SK-N-SH (cell line): ENCODE measurements around the gene ENTR1. TPM values are rescaled to one million over a fixed set of nuclear protein-coding genes. Genes with fewer than 3 reads are reported as not detected.
A peak's percentile ranks its signal among the peaks of the same experiment; 100 is the strongest.

ENCODE experiments used
- CTCF ChIA-PET: fragments of 300-600, 350-600 bp; formaldehyde crosslinking; extraction: SDS; loops from one replicate; lab custom pipeline; 2021; lab: Yijun Ruan, JAX
- POLR2A ChIA-PET: fragments of 350-600 bp; sonication (Branson Sonifier 250); formaldehyde crosslinking; extraction: SDS; loops from one replicate; lab custom pipeline; 2020; ENCODE audit warnings: antibody characterized with exemption, inconsistent platforms; lab: Yijun Ruan, JAX
- DNase-seq: peaks from one replicate; pipeline ENCODE4 v3.0.0; 2012
- H2AFZ ChIP-seq: fragments of 200-600 bp; sonication (generic); 2 replicates; pipeline ENCODE4 v1.8.1; 2016; ENCODE audit warnings: antibody characterized with exemption, mild to moderate bottlenecking, low read depth
- H3F3A ChIP-seq: fragments of 200-600 bp; sonication (generic); replicated peaks from 2 replicates; pipeline ENCODE3; 2016; ENCODE audit warnings: antibody characterized with exemption, mild to moderate bottlenecking; ENCODE audit not compliant: insufficient read depth
- H3K27ac ChIP-seq, 2 experiments: fragments of 200-500 bp in 1 of 2; fragments of 200-600 bp in 1 of 2; sonication (Bioruptor generic) in 1 of 2; sonication (generic), shearing (Covaris generic) in 1 of 2; 2 replicates each; pipeline versions ENCODE4 v1.5.1 to v1.6.1; 2014 to 2016; ENCODE audit warnings: low read depth in 2 of 2, inconsistent platforms in 1 of 2, low read length in 1 of 2, mild to moderate bottlenecking in 1 of 2, mixed read lengths in 1 of 2
- H3K27me3 ChIP-seq: fragments of 200-600 bp; sonication (generic), shearing (Covaris generic); 2 replicates; pipeline ENCODE4 v1.6.1; 2016; ENCODE audit warnings: mixed run types; ENCODE audit not compliant: insufficient read depth
- H3K36me3 ChIP-seq, 2 experiments: fragments of 200-500 bp in 1 of 2; fragments of 200-600 bp in 1 of 2; sonication (Bioruptor generic) in 1 of 2; sonication (generic) in 1 of 2; replicated peaks in 1 of 2; 2 replicates each; pipeline versions ENCODE3 to v1.5.1; 2014 to 2016; ENCODE audit warnings: low read length in 1 of 2, mild to moderate bottlenecking in 1 of 2; ENCODE audit not compliant: insufficient read depth in 2 of 2, control insufficient read depth in 1 of 2
- H3K4me1 ChIP-seq, 2 experiments: fragments of 200-500 bp in 1 of 2; fragments of 200-600 bp in 1 of 2; sonication (Bioruptor generic) in 1 of 2; sonication (generic), shearing (Covaris generic) in 1 of 2; 2 replicates each; pipeline versions ENCODE4 v1.5.1 to v1.6.1; 2014 to 2016; ENCODE audit warnings: low read depth in 1 of 2, low read length in 1 of 2, mixed run types in 1 of 2; ENCODE audit not compliant: insufficient read depth in 2 of 2, control insufficient read depth in 1 of 2
- H3K4me2 ChIP-seq: fragments of 200-600 bp; sonication (generic), shearing (Covaris generic); 2 replicates; pipeline ENCODE4 v1.6.1; 2017; ENCODE audit warnings: mixed run types
- H3K4me3 ChIP-seq, 2 experiments: fragments of 200-500 bp in 1 of 2; fragments of 200-600 bp in 1 of 2; sonication (Bioruptor generic) in 1 of 2; sonication (generic), shearing (Covaris generic) in 1 of 2; 2 replicates each; pipeline versions ENCODE4 v1.5.1 to v1.8.1; 2014 to 2016; ENCODE audit warnings: low read depth in 2 of 2, inconsistent platforms in 1 of 2, low read length in 1 of 2, mild to moderate bottlenecking in 1 of 2, mixed read lengths in 1 of 2, moderate library complexity in 1 of 2
- H3K79me2 ChIP-seq: fragments of 200-600 bp; sonication (generic); 2 replicates; pipeline ENCODE4 v1.8.1; 2017; ENCODE audit warnings: mild to moderate bottlenecking; ENCODE audit not compliant: insufficient read depth
- H3K9ac ChIP-seq: fragments of 200-600 bp; sonication (generic); 2 replicates; pipeline ENCODE4 v1.6.1; 2017; ENCODE audit warnings: mixed run types
- H3K9me2 ChIP-seq: fragments of 200-600 bp; sonication (generic); 2 replicates; pipeline ENCODE4 v1.6.1; 2017; ENCODE audit warnings: mixed run types
- H3K9me3 ChIP-seq: fragments of 200-600 bp; sonication (generic); 2 replicates; pipeline ENCODE4 v1.6.1; 2017; ENCODE audit warnings: mixed run types, mild to moderate bottlenecking, moderate library complexity
- H4K20me1 ChIP-seq: fragments of 200-600 bp; sonication (generic); 2 replicates; pipeline ENCODE4 v1.6.1; 2017; ENCODE audit warnings: mild to moderate bottlenecking, mixed run types; ENCODE audit not compliant: insufficient read depth
- CTCF ChIP-seq: fragments of 200-600 bp; sonication (generic); IDR thresholded peaks from 2 replicates; pipeline ENCODE4 v1.6.1; 2017; ENCODE audit warnings: antibody characterized with exemption, mild to moderate bottlenecking, moderate library complexity
- RFX5 ChIP-seq: IDR thresholded peaks from 2 replicates; pipeline ENCODE4 v1.6.1; 2012; ENCODE audit warnings: mild to moderate bottlenecking, improper control_type of control experiment, low read length
- SIN3A ChIP-seq: IDR thresholded peaks from 2 replicates; pipeline ENCODE4 v1.6.1; 2012; ENCODE audit warnings: low read depth, mild to moderate bottlenecking, low read length, moderate library complexity, borderline replicate concordance
- USF1 ChIP-seq: IDR thresholded peaks from 2 replicates; pipeline ENCODE4 v1.4.0; 2012; ENCODE audit warnings: low read depth, borderline replicate concordance
- WGBS: methylation state at CpG from one replicate; pipeline ENCODE4 v1.1.6; 2017; ENCODE audit warnings: low lambda C conversion rate; 5-methylcytosine and 5-hydroxymethylcytosine counted together
- polyA plus RNA-seq, 3 experiments: library from polyadenylated mRNA; depleted of rRNA; stranded (reverse); fragments of >200 nt; gene quantifications; 2 replicates each; pipeline ENCODE4 v1.2.3, GENCODE V29; 2012
- TF ChIP-seq, protein P1 (sequence below): fragments of 150-350 bp; IDR thresholded peaks from 2 replicates; pipeline ENCODE4 v1.6.1; 2017; ENCODE audit warnings: antibody characterized with exemption, low read length, low read depth, borderline replicate concordance

The ENTR1 gene
- polyA plus RNA-seq, 1 of the 3 experiments (the other 2 are of a cell fraction) = 71.3 TPM

- TF ChIP-seq SIN3A (no peak), USF1 (no peak), CTCF (peak; percentile 15; the same call in 1 of the 2 replicates)
- no peaks in the 10 kb centered on the region for H3K4me1 ChIP-seq
- H3K9ac ChIP-seq = no peak overlapping the region
- H3K9me3 ChIP-seq = no peaks in the 10 kb centered on the region
- peaks cover under 1% of the 10 kb centered on the region for H3F3A ChIP-seq
- ChIA-PET CTCF (interaction anchor here (3.5 kb wide), 1 partner anchor 11 kb away, joined by 14 read pairs; the partner anchor contains the start of gene INPP5E), POLR2A (no interaction called here)
- H3K4me2 ChIP-seq = no peak overlapping the region
- no peak overlapping the region for H3K27ac ChIP-seq
- no peak for DNase-seq
- no peak overlapping the region for H2AFZ ChIP-seq
- H3K9me2 ChIP-seq = no peaks in the 10 kb centered on the region
- H4K20me1 ChIP-seq = no peaks in the 10 kb centered on the region
- no peaks in the 10 kb centered on the region for H3K79me2 ChIP-seq
- H3K27me3 ChIP-seq = no peaks in the 10 kb centered on the region
- no peak overlapping the region for H3K4me3 ChIP-seq
- peaks cover 56 to 82% of the 10 kb centered on the region in 2 experiments for H3K36me3 ChIP-seq
- WGBS = 96% methylated on average over 26 of the region's 26 CpGs
Measured at GRCh38 chr9:136451221-136451877, 40.9 kb upstream of the ENTR1 start.

DNA sequence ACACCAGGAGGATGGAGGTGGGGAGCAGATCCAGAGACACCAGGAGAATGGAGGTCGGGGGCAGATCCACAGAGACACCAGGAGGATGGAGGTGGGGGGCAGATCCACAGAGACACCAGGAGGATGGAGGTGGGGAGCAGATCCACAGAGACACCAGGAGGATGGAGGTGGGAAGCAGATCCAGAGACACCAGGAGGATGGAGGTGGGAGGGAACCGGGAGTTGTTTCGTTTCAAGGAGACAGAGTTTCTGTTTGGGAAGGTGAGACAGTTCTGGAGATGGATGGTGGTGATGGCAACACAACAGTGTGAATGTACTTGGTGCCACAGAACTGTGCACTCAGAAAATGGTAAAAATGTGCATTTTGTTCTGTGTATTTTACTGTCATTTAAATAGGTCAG, 38.2 kb upstream of the ENTR1 start:
- no peak for TF ChIP-seq RFX5
- TF ChIP-seq, protein P1, sequence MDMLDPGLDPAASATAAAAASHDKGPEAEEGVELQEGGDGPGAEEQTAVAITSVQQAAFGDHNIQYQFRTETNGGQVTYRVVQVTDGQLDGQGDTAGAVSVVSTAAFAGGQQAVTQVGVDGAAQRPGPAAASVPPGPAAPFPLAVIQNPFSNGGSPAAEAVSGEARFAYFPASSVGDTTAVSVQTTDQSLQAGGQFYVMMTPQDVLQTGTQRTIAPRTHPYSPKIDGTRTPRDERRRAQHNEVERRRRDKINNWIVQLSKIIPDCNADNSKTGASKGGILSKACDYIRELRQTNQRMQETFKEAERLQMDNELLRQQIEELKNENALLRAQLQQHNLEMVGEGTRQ = no peak
- TF ChIP-seq, all 33 proteins: peak for 0
- Histone ChIP-seq H3F3A (peaks cover 3% of the 10 kb centered on the region), H3K4me1 (no peaks in the 10 kb centered on the region), H2AFZ (no peak overlapping the region), H3K27ac (no peak overlapping the region), H3K27me3 (no peaks in the 10 kb centered on the region), H3K9ac (no peak overlapping the region), H3K4me2 (no peak overlapping the region), H3K9me2 (no peaks in the 10 kb centered on the region), H3K9me3 (no peaks in the 10 kb centered on the region), H3K4me3 (no peak overlapping the region), H3K79me2 (no peaks in the 10 kb centered on the region; the same call in 1 of the 2 replicates), H3K36me3 (peaks cover 59 to 76% of the 10 kb centered on the region in 2 experiments), H4K20me1 (no peaks in the 10 kb centered on the region)
- CTCF ChIA-PET = no interaction called here
- POLR2A ChIA-PET = no interaction called here
- WGBS = 94% methylated on average over 3 of the region's 3 CpGs
- no peak for DNase-seq
